ENCODE measurements around the gene PDE4D.
"Not testable (repeated sequence)": the region's sequence is repeated elsewhere in the genome, so short reads cannot be mapped to it uniquely, and the experiment has no call there.

Gene PDE4D

DNA sequence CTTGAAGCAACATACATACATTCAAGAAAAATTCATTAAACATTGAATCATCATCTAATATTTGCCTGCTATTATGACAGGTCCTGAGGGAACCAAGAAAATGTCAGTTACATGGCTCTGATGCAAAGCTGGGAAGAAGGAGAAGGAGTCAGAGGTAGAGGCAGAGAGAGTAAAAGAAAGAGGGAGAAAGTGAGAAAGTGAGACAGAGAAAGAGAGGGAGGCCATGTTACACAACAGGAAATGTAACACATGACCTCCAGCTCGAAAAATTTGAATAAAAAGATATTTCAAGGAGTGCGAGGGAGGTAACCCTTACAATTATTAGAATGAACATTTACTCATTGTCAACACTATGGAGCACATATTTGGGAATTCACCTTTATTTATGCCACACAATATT lies 189.7 kb downstream of the PDE4D start:
- DNase-seq (ENCODE audit: low read depth), result no peak

DNA sequence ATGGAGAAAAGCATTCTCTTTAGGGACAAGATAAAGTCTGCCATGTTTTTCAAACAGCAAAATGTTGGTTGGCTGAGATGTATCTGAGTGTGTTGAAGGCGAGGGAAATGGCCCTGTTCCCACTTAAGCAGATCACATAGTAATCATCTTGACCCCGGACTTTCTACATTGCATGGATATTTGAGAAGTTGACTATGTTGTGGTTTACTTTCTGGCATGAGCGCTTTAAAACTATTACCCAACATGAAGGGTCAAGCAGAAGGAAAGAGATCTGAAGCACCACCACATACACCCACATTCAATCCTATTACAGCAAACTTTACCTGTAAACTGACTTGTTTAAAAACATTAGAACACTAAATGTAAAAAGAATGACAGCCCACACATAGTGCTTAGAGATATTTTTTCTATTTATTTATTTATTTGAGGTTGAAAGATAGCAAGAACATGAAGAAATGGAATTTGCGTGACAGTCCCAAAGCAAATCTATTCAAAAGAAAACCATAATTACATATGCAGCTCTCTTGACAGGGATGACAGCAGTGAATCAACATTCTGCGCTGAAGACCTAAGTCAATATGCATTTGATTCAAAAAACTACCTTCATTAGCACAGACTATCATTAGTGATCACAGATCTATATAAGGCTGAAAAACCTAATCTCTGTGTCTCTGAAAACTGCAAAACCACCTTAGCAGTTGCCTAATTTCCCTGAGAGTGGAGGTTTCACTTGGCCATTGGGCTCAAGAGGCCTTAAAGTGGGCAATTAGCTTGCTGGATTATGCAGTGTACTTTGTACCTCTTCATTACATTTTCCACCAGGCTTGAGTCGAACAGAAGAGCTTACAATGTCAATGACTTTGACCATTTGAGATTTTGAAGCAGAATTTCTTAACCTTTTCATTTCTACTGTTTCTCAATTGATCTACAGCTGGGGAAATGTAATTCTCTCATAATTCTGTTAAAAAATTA lies 195.0 kb downstream of the PDE4D start:
- DNase-seq (ENCODE audit: low read depth), result no peak

DNA sequence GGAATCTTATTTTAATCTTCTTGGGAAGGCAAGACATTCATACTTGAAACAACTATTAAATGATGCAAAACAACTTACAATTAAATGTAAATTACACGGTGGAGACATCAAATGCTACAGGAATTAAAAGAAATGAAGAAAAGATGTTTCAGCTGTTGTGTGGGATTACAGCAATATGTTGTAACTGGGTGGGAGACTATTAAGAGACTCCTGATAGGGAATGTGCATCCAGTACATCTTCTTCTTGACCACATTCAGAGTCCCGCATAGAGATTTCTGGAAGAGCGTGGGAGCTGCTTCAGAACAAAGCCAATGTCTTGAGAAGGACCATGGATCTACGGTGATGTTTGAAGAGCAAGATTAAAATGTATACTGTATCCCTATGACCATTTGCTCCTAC lies 199.1 kb downstream of the PDE4D start:
- no peak for DNase-seq (ENCODE audit: low read depth)

DNA sequence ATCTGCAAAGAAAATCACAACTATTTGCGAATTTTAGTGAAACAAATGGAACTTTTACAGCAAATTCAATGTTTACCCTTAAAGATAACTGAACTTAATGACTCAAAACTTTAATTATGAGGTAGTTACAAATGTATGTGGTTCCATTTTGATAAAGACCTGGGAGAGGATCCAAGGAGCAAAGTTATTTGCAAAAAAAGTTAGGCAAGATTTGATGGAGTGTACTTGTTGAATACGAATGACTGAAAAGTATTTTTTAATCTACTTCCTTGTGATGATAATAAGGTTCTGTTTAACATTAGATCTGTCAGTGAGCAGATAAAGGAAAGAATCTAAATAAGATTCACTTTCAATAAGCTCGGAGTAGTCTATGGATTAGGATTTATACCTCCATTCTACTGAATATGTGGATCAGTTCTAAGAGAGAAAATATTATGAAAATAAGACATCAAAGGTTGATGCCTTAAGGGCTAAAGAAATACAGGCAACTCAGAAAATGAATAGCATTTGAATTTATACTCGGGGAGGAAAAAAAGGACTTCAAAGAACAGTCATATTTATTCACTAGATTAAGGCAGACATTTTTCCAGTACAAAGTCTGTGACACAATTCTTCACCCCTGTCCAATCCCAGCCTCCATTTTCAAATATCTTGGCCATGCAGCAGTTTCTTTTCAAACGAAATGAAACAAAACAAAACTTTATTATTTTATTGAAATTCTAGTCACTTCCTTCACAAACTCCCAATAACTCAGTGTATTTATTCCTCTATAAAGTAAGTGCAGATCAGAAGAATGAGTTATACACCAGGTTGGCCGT lies 199.8 kb downstream of the PDE4D start:
- DNase-seq (ENCODE audit: low read depth), result no peak

DNA sequence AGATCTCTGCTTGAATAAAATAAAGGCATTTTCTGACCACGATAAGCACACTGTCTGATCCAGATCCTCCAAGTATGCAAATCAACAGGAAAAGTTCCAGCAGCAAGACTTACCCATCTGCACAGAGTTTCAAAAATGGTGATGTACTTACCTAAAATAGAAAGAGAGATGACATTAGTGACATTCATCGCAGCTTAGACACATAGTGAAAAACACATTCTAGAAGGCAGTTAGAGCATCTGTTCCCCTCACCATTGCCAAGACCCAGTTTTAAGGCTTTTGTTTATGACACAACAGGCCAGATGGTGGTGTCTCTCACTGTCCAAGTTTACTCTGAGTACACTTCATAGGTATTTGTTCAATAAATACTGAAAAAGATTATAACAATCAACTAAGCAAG lies 207.7 kb downstream of the PDE4D start:
- DNase-seq (ENCODE audit: low read depth), result no peak

DNA sequence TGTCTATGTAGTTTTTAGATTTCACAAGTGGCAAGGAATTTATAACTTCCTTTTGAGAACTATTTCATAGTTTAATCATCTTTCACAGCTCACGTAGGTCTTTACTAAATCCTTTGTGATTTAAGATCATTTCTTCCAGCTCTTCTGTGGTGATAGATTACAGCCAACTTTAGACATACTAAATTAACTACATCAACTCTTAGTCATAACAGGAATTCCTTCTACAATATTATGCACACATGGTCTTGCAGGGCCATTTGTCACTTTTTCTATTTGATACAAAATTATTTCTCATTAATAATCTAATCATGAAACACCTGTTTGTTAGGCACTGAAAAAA lies 208.4 kb downstream of the PDE4D start:
- DNase-seq (ENCODE audit: low read depth), result no peak

DNA sequence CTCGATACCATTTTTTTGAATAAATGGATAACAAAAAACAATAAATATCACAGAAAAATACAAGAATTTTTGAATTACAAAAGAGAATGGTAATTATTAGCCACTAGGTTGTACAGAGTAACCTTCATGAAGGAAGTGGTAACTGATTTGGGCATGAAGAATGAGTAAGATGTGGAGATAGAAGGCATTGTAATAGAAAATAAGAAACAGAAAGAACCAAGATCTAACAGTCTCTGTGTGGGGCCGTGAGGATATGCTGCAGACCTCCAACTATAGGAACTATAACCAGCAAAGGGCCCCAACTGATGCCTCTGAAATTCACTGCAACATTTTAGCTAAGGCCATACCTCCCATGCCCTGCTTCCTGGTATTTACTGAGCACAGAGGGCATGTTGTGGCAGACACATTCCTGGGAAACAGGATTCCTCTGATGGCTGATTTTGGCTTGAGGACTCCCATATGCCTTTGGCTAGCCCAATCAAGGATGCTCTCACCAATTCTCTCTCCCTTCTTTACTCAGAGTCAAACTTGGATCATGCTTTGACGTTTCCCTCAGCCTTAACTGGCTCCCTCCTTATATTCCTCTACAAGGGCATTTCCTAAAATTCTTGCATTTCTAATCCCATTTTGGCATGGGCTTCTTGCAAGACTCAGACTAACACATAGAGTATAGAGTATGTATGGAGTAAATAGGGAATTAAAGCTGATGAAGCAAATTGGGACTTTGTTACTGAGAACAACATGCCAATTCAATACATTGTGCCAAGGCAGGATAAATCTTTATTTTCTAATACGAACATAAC lies 208.9 kb downstream of the PDE4D start:
- DNase-seq (ENCODE audit: low read depth), result no peak

DNA sequence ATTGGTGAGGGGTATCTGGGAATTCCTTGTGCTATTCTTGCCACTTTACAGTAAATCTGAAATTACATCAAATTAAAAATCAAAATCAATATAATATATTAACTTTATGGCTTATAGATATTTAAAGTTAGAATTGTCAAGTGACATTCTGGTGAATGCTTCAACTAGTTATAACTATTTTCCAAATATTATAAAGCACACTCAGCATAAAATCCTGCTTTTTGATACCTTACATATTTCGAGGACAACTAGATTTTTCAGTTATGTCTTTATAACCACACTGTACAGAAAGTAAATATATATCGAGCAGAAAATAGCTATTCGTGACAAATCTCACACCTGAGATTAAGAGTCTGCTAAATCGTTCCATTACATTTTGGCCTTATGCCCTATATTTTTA lies 210.2 kb downstream of the PDE4D start:
- no peak for DNase-seq (ENCODE audit: low read depth)

DNA sequence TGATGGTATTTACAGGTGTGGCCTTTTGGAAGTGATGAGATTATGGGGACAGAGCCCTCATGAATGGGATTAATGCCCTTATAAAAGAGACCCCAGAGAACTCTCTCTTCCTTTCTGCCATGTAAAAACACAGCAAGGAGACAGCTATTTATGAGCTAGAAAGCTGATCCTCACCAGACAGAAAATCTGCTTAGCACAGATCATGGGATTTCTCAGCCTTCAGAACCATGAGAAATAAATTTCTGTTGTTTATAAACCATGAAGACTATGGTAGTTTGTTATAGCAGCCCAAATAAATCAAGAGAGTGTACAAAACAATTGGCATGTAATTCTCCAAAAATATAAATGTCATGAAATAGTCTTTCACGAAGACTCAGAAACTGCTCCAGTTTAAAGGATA lies 211.0 kb downstream of the PDE4D start:
- DNase-seq (ENCODE audit: low read depth), result no peak

DNA sequence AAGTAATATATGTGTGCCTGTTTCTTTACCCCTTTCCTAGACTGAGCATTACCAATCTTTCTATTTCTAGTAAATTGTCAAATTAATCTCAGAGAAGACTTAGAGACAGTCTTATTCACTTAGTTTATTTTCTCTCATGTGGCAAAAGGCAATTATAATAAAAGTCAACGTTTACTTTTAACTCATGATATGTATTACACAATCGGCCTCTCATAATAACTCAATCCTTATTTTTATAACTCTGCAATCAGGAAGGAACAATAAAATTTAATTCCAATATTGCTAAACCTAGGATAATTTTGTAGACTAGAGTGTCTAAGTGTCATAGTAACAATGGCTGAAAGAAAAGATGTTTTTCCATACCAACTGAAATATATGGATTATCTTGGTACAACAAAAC lies 214.6 kb downstream of the PDE4D start:
- DNase-seq (ENCODE audit: low read depth), result no peak

DNA sequence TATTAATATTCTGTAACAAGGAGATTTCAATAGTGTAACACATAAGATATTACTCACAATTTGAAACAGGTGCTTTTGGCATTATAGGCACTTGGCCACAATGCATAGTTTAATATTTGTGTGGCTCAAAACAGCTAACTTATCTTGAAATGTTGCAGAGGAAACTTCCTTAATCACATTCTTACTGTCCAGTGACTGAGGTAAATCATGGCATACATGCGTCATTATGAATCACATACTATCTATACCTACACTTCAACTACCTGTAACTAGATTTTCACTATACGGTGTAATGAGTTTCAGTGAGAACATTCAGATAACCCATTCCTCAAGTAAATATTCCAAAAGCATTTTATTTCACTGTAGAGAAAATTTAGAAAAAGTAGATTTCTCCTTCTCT lies 218.8 kb downstream of the PDE4D start:
- no peak for DNase-seq (ENCODE audit: low read depth)

DNA sequence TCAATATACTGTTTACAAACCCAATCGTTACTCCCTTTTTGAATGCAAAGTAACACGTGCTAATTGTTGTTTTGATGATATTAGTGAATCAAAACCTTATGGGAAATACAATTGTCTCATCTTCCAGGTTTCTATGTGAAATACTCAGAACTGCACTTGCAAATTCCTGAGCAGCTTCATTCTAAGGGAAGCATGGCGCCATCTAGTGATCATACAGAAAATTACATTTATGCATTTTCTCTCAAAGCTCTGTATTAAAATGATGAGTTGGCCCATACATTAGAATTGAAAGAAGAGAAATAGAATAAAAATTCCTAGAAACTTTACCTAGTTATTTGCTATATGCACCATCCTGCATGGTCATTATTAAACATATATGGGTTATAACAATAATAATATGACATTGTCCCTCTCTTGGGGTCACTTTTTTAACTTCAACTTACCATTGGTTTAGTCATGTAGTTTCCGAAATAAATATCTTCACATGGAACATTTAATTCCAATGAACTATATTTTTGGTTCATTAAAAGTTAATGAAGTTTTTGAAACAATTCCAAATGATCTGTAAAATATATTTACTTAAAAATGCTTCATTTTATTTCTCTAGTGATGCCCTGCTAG lies 220.0 kb downstream of the PDE4D start:
- no peak for DNase-seq (ENCODE audit: low read depth)

DNA sequence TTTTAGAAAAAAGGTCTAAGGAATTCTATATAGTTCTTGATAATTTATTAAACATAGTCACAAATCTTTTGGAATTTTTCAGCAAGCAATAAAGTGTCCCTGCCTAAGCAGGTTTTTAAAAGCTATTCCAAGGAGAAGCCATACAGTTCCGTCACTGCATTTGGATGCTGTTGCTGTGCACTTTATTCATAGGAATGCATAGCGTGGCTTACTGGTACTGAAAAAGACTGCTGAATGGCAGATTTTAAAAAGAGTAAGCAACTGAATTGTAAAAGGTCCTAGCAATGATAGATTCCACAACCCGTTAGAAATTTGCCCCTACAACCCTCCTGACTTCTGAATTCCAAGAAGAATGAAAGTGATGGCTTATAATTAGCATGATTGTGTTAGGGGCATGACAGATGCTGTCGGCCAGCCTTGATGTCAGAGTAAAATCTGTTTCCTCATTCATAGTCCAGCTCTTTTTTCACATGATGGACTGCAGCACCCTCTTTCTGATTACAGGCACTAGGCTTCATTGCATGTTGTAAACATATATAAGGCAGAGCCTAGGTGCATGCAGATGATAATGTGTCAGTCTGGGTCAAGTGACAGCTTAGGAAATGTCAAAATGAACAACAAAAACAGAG lies 227.0 kb downstream of the PDE4D start:
- no peak for DNase-seq (ENCODE audit: low read depth)

DNA sequence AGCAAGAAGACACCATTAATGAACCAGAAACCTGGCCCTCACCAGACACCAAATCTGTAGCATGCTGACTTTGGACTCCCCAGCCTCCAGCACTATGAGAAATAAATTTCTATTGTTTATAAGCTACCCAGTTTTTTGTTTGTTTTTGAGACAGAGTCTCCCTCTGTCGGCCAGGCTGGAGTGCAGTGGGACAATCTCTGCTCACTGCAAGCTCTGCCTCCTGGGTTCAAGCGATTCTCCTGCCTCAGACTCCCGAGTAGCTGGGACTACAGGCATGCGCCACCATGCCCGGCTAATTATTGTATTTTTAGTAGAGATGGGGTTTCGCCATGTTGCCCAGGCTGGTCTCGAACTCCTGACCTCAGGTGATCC lies 227.7 kb downstream of the PDE4D start:
- DNase-seq (ENCODE audit: low read depth), result not testable (repeated sequence)

DNA sequence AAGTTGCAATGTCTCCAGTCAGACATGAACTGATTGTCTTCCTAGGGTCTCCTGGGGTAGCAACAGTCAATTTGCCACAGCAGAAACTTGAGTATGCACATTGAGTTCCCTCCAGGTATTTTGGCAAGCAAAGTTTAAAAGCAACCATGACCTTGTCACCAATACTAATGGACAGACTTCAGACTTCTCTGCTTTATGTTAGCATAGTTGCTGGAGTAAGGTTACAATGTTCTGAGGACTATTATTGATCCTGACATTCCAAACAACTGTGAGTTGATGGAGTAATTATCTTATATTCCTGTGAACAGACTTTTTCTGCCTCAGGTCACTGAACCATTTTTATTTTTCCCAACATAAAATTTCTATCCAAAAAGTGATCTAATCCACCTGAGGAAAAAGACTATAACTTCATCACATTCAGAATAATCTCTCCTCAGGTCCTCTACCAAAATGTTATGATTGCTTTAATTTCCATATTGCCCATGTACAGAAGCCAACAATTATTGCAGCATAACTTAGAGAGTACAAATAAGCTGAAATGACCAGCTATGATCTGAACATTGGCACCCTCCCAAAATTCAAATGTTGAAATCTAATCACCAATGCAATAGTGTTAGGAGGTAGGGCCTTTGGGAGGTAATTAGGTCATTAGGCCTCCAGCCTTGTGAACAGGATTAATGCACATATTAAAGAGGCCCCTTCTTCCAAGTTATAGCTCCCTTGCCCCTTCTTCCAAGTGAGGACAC lies 228.3 kb downstream of the PDE4D start:
- DNase-seq (ENCODE audit: low read depth), result no peak

DNA sequence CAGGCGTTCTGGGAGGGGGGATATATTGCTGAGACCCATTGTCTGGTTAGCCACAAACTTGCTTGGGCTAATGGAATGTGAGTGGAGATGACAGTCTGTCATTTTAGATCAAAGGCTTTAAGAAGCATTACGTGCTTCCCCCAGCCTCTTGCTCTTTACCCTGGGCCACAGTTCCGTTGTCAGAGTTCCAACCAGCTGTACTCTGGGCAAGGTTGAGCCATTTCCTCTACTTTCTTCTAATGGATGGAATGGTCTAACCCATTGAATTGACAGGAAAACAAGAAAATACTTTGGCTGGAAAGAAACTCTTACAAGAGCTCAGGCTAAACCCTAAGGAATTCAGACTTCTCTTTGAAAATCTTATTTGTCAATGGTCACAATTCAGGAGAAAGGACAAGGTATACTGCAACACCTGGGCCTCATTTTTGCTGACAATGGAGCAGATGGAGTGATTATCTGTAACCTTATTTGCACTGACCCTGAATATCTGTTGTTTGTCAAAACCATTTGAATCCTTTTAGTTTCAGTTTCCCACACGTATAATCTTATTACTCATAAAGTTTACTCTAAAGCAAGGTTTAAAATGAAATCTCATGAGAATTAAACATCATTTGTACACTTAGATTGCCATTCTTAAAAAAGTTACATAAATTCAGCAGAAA lies 231.4 kb downstream of the PDE4D start:
- DNase-seq (ENCODE audit: low read depth), result no peak

DNA sequence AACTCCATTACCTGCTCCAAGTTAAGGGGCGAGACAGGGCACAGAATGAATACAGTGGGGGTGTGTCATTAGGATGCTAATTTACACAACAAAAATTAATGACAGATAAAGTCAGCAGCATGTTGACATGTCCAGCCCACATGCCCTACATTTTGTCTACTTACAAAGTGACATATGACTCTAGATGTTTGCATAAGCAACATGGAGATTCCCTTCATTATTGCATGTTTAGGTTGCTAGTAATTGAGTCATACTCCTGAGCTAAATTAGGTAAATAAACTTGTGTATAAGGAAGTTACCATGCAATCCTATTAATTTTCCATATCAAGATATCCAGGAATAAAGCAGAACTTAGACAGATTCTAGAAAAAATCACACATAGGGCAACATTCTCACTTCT lies 232.2 kb downstream of the PDE4D start:
- DNase-seq (ENCODE audit: low read depth), result no peak

DNA sequence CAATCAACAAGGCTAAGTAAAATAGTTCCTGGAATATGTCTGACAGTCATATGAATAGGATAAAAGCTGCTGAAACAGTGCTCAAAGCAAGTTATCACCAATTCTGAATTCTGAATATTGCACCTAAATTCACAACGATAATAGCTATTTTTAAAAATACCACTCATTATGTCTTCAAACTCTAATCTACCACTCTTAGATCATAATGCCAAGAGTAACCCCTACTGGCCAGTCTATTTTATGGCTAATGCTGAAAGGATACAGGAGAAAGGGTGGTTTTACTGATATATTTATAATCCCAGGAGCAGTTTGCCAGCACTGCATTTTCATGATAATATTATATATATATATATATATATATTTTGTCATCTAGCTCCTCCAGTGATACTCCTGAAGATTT lies 232.8 kb downstream of the PDE4D start:
- no peak for DNase-seq (ENCODE audit: low read depth)

DNA sequence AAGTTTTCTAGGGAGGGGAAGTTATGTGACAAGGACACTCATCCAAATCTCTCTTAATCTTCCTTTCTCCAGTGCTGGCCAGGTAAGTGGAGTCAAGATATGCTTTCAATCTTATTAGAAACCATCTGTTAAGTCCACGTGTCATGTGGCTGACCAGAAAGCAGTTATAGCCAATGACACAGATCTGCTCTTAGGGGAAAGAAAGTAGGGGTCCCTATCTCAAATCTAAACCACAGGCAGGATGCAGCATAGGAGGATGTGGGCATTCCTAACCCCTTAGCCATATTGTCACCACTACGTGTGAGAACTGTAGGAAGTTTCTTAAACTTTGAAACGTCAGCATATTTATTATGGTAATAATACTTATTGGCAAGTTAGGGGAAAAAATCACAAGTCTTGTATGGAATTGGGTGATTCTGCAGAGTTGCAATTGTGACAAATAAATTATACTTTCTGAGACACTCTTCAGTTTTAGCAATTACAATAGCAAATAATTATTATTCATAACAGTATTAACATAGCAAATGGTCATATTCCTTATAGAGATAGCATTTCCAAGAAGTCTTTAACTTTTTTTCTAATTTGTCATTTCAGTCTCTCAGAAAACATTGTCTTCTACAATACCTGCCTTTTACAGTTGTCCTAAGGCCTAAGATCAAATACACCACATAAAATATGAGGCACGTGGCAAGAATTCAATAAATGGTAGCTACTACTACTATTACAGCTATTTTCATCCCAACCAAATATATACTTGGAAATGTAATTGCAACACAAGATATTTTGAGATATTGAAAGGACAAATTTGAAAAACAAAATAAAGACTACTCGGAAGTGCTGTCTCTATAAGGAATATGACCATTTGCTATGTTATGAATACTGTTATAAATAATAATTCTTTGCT lies 236.9 kb downstream of the PDE4D start:
- no peak for DNase-seq (ENCODE audit: low read depth)
